GM23338 (cell line): ENCODE results near the gene GLRX2. TPM values are rescaled to one million over a fixed set of nuclear protein-coding genes. Genes with fewer than 3 reads are reported as not detected.
"Not testable (repeated sequence)": the region's sequence is repeated elsewhere in the genome, so short reads cannot be mapped to it uniquely, and the experiment has no call there.

Experiments used
- ATAC-seq: fragments of 200-7000 bp; cut with Tn5 transposase; 3 replicates; pipeline ENCODE4 v1.9.1; 2020
- DNase-seq: peaks from one replicate; pipeline ENCODE4 v3.0.0-alpha.2; 2015; ENCODE audit warnings: low spot score
- H2AFZ ChIP-seq: fragments of 200-600 bp; sonication (generic); 2 replicates; pipeline ENCODE4 v1.8.0; 2016; ENCODE audit warnings: antibody characterized with exemption, mild to moderate bottlenecking, moderate library complexity
- H3F3A ChIP-seq: fragments of 200-600 bp; sonication (generic); replicated peaks from 2 replicates; pipeline ENCODE4 v1.8.0; 2017; ENCODE audit warnings: antibody characterized with exemption, mixed run types, low read depth
- H3K27ac ChIP-seq: fragments of 200-600 bp; sonication (generic); 2 replicates; pipeline ENCODE4 v1.6.1; 2016; ENCODE audit warnings: low read depth
- H3K27me3 ChIP-seq: fragments of 200-600 bp; sonication (generic); 2 replicates; pipeline ENCODE4 v1.8.0; 2016; ENCODE audit warnings: mild to moderate bottlenecking, mixed run types, moderate library complexity; ENCODE audit not compliant: insufficient read depth
- H3K36me3 ChIP-seq: fragments of 200-600 bp; sonication (generic); 2 replicates; pipeline ENCODE4 v1.8.0; 2016; ENCODE audit warnings: mild to moderate bottlenecking; ENCODE audit not compliant: insufficient read depth
- H3K4me1 ChIP-seq: fragments of 200-600 bp; sonication (generic); 2 replicates; pipeline ENCODE4 v1.8.0; 2016; ENCODE audit warnings: mild to moderate bottlenecking, moderate library complexity; ENCODE audit not compliant: insufficient read depth
- H3K4me2 ChIP-seq: fragments of 200-600 bp; sonication (generic); 2 replicates; pipeline ENCODE4 v1.7.1; 2017; ENCODE audit warnings: mixed run types
- H3K4me3 ChIP-seq: fragments of 200-600 bp; sonication (generic); 2 replicates; pipeline ENCODE4 v1.6.1; 2016; ENCODE audit warnings: mixed run types
- H3K79me2 ChIP-seq: fragments of 200-600 bp; sonication (generic); replicated peaks from 2 replicates; pipeline ENCODE4 v1.8.0; 2017; ENCODE audit warnings: mild to moderate bottlenecking; ENCODE audit not compliant: insufficient read depth
- H3K9me2 ChIP-seq: fragments of 200-600 bp; sonication (generic); 2 replicates; pipeline ENCODE4 v1.8.0; 2017; ENCODE audit not compliant: insufficient read depth
- H4K20me1 ChIP-seq: fragments of 200-600 bp; sonication (generic); replicated peaks from 2 replicates; pipeline ENCODE4 v1.8.0; 2017; ENCODE audit warnings: mild to moderate bottlenecking; ENCODE audit not compliant: insufficient read depth
- H3K27ac Mint-ChIP-seq: 2 replicates; pipeline ENCODE4 v1.8.0; 2020; ENCODE audit warnings: inconsistent platforms, mild to moderate bottlenecking, moderate library complexity, mixed read lengths
- H3K27me3 Mint-ChIP-seq: 3 replicates; pipeline ENCODE4 v1.8.0; 2022; ENCODE audit warnings: low read depth, mild to moderate bottlenecking, moderate library complexity, mixed read lengths, inconsistent platforms; ENCODE audit not compliant: insufficient read depth, poor library complexity
- H3K36me3 Mint-ChIP-seq: 3 replicates; pipeline ENCODE4 v1.8.0; 2021; ENCODE audit warnings: low read depth, mild to moderate bottlenecking, inconsistent platforms, moderate library complexity, mixed read lengths
- H3K4me1 Mint-ChIP-seq: 3 replicates; pipeline ENCODE4 v1.8.0; 2020; ENCODE audit warnings: mild to moderate bottlenecking, inconsistent platforms, mixed read lengths
- H3K4me3 Mint-ChIP-seq: 3 replicates; pipeline ENCODE4 v1.8.0; 2021; ENCODE audit warnings: moderate library complexity, mild to moderate bottlenecking, inconsistent platforms, mixed read lengths
- H3K9me3 Mint-ChIP-seq: 3 replicates; pipeline ENCODE4 v1.8.0; 2020; ENCODE audit warnings: moderate library complexity, mild to moderate bottlenecking, inconsistent platforms, mixed read lengths
- CTCF ChIP-seq, 2 experiments: fragments of 200-600 bp in 1 of 2; sonication (generic) in 1 of 2; conservative IDR thresholded peaks; 2 replicates each; pipeline versions ENCODE4 v1.5.1 to v1.6.1; 2016 to 2017; ENCODE audit warnings: antibody characterized with exemption in 2 of 2, low read depth in 2 of 2, mild to moderate bottlenecking in 2 of 2, moderate library complexity in 1 of 2
- ETS1 ChIP-seq: IDR thresholded peaks from 2 replicates; pipeline ENCODE4 v1.6.1; 2016; ENCODE audit warnings: antibody characterized with exemption
- EZH2 ChIP-seq: fragments of 200-600 bp; sonication (generic); IDR thresholded peaks from one replicate; pipeline ENCODE4 v1.8.0; 2017; ENCODE audit warnings: antibody characterized with exemption, mild to moderate bottlenecking, low read depth; ENCODE audit not compliant: unreplicated experiment
- EZH2phosphoT487 ChIP-seq: fragments of 200-600 bp; sonication (generic); IDR thresholded peaks from one replicate; pipeline ENCODE4 v1.8.1; 2018; ENCODE audit warnings: antibody characterized with exemption; ENCODE audit not compliant: unreplicated experiment
- JUNB ChIP-seq: IDR thresholded peaks from one replicate; pipeline ENCODE4 v1.6.1; 2016; ENCODE audit warnings: antibody characterized with exemption; ENCODE audit not compliant: unreplicated experiment
- NANOG ChIP-seq: IDR thresholded peaks from 2 replicates; pipeline ENCODE4 v1.6.1; 2016; ENCODE audit warnings: antibody characterized with exemption, borderline replicate concordance
- ZNF114 ChIP-seq: fragments of 250-450 bp; sonication (Bioruptor Pico); IDR thresholded peaks from 2 replicates; pipeline ENCODE4 v1.5.0; 2020; ENCODE audit warnings: mild to moderate bottlenecking, moderate library complexity
- polyA plus RNA-seq: library from polyadenylated mRNA; unstranded; fragments of >200 nt; fragmentation: Nextera tagmentation; extraction: Ambion mirVana; gene quantifications from 2 replicates; pipeline ENCODE4 v1.2.1, GENCODE V29; 2016
- total RNA-seq: library from RNA; depleted of rRNA; stranded (reverse); fragments of >200 nt; shearing (Covaris generic); gene quantifications from 2 replicates; pipeline ENCODE4 v1.2.3, GENCODE V29; 2014

GLRX2 gene
- total and polyA plus RNA-seq, 2 experiments from 2014 or later: 7.7 to 28.3 TPM

GRCh38 chr1:193117167-193117566 is 12.0 kb upstream of the GLRX2 start:
- not testable (repeated sequence) for ATAC-seq, H3K36me3 ChIP-seq, H3K9me2 ChIP-seq, H3K4me2 ChIP-seq, H3F3A ChIP-seq, H3K79me2 ChIP-seq, H3K27ac ChIP-seq, H3K27me3 Mint-ChIP-seq, DNase-seq, H3K27ac Mint-ChIP-seq, H3K9me3 Mint-ChIP-seq, H3K27me3 ChIP-seq, H4K20me1 ChIP-seq, H2AFZ ChIP-seq, H3K4me3 ChIP-seq, H3K36me3 Mint-ChIP-seq, H3K4me3 Mint-ChIP-seq
- H3K4me1 Mint-ChIP-seq: peaks cover 32% of the 10 kb centered on the region
- peaks cover 24% of the 10 kb centered on the region for H3K4me1 ChIP-seq

- H3K4me3 ChIP-seq: no peak overlapping the region
- no peak for DNase-seq
- H3K4me1 ChIP-seq: peaks cover 26% of the 10 kb centered on the region
- no peaks in the 10 kb centered on the region for H3K9me2 ChIP-seq
- Mint-ChIP-seq H3K27ac (peak overlapping the region; percentile 52), H3K9me3 (no peaks in the 10 kb centered on the region), H3K4me3 (no peak overlapping the region; the same call in 2 of the 3 replicates), H3K27me3 (peaks cover 3% of the 10 kb centered on the region), H3K36me3 (no peaks in the 10 kb centered on the region), H3K4me1 (peaks cover 38% of the 10 kb centered on the region)
- no peaks in the 10 kb centered on the region for H3F3A ChIP-seq
- peaks cover 6% of the 10 kb centered on the region; the same call in 1 of the 2 replicates for H3K27me3 ChIP-seq
- no peaks in the 10 kb centered on the region for H3K36me3 ChIP-seq
- no peak for TF ChIP-seq JUNB
- no peak for TF ChIP-seq ZNF114
- no peak for ATAC-seq
- H2AFZ ChIP-seq: peak overlapping the region; percentile 70; the same call in 1 of the 2 replicates
- no peak overlapping the region for H3K27ac ChIP-seq
- H4K20me1 ChIP-seq: no peaks in the 10 kb centered on the region
- H3K4me2 ChIP-seq: no peak overlapping the region
- H3K79me2 ChIP-seq: no peaks in the 10 kb centered on the region
Observed at GRCh38 chr1:193115629-193116227, 10.5 kb upstream of the GLRX2 start.

GRCh38 chr1:193114485-193115095 is 9.4 kb upstream of the GLRX2 start:
- no peak overlapping the region for H3K4me3 ChIP-seq
- Mint-ChIP-seq H3K9me3 (no peaks in the 10 kb centered on the region), H3K27ac (peak overlapping the region; percentile 43), H3K36me3 (no peaks in the 10 kb centered on the region), H3K4me1 (peaks cover 35% of the 10 kb centered on the region), H3K4me3 (no peak overlapping the region; the same call in 2 of the 3 replicates), H3K27me3 (peaks cover 3% of the 10 kb centered on the region)
- DNase-seq (no peak), ATAC-seq (no peak)
- H3F3A ChIP-seq: no peaks in the 10 kb centered on the region
- no peaks in the 10 kb centered on the region for H3K27me3 ChIP-seq
- no peaks in the 10 kb centered on the region for H4K20me1 ChIP-seq
- no peaks in the 10 kb centered on the region for H3K36me3 ChIP-seq
- TF ChIP-seq ZNF114: no peak
- TF ChIP-seq EZH2: no peak
- TF ChIP-seq EZH2phosphoT487: no peak
- no peak for TF ChIP-seq ETS1
- TF ChIP-seq CTCF (conservative IDR thresholded peaks at IDR 0.05; ENCODE audit: low read depth in 2 of 2): no peak
- TF ChIP-seq NANOG: no peak
- no peak overlapping the region for H3K4me2 ChIP-seq
- H3K27ac ChIP-seq: no peak overlapping the region
- peaks cover 25% of the 10 kb centered on the region for H3K4me1 ChIP-seq
- no peaks in the 10 kb centered on the region for H3K79me2 ChIP-seq
- H3K9me2 ChIP-seq: no peaks in the 10 kb centered on the region
- H2AFZ ChIP-seq: peak overlapping the region; percentile 43; the same call in 1 of the 2 replicates
